ENCODE data around the gene FLNB. TPM values are rescaled to one million over a fixed set of nuclear protein-coding genes. Genes with fewer than 3 reads are reported as not detected.

The FLNB gene
- total and polyA plus RNA-seq, 2 of the 4 experiments (the other 2 are of a cell fraction): 78.0 to 136 TPM

DNA sequence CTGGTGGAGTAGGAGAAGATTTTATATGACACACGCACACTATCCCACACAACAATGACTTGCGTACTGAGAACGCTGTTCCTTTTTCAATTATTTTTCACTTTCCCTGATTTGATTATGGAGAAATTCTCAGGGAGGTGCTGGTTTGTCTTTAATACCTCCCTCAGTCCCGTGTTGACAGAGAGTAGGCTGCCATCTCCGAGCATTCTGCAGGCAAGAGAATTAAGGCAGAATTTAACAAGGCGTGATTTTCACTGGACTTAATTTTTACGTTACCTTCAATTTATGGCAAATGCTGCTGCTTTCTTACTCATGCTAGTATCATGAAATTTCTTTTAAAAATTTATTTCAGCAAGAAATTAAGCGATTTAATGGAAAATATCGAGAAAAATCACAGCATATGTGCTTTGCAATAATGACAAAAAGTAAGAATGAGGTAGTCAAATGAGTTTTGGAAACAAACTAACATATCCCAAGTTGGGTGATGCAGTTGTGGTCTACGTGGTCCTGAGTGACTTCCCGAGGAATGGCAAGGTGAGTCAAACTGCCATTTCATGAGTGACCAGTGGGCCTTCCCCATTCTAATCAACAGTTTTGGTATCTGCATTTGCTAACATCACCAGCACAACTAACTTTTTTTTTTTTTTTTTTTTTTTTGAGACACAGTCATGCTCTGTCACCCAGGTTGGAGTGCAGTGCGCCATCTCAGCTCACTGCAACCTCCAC is 185.6 kb downstream of the FLNB start:
- no peak for ATAC-seq (ENCODE audit: low read depth)
- dilution Hi-C loops (cut with HindIII; ENCODE audit: low sequenced_read_pairs, unreplicated experiment): no loop called here
- Histone ChIP-seq H2AFZ (replicated peaks; ENCODE audit: low read length, poor library complexity) (no peak overlapping the region), H3K9me1 (ENCODE audit: insufficient read depth, low read length) (no peaks in the 10 kb centered on the region), H3K4me2 (ENCODE audit: low read depth, low read length) (no peak overlapping the region), H3K4me3 (ENCODE audit: insufficient read depth, low read depth, low read length) (no peak overlapping the region), H3K23ac (ENCODE audit: low read depth, low read length) (no peak overlapping the region), H4K8ac (ENCODE audit: low read depth in 2 of 2, low read length in 2 of 2) (no peak overlapping the region), H3K9ac (ENCODE audit: low read depth, low read length) (no peak overlapping the region), H3K36me3 (ENCODE audit: control insufficient read depth, insufficient read depth, low read length) (no peaks in the 10 kb centered on the region), H2AK5ac (ENCODE audit: low read depth, low read length) (no peak overlapping the region), H4K5ac (ENCODE audit: low read depth, low read length) (no peak overlapping the region), H3K79me1 (ENCODE audit: low read depth in 1 of 2, low read length in 2 of 2) (no peaks in the 10 kb centered on the region), H3K14ac (replicated peaks; ENCODE audit: low read depth, low read length) (no peak overlapping the region), H3K9me3 (ENCODE audit: control insufficient read depth, insufficient read depth, low read length) (no peaks in the 10 kb centered on the region), H3K27me3 (ENCODE audit: control insufficient read depth, insufficient read depth, low read length) (0 out of 2 replicates have a peak, but pooled peaks cover 2% of the 10 kb centered on the region), H2BK5ac (ENCODE audit: low read depth, low read length, poor library complexity, severe bottlenecking) (no peak overlapping the region), H2BK120ac (ENCODE audit: low read depth, low read length) (no peak overlapping the region), H3K4me1 (ENCODE audit: control insufficient read depth, insufficient read depth, low read length) (no peaks in the 10 kb centered on the region), H4K20me1 (ENCODE audit: insufficient read depth, low read length) (no peaks in the 10 kb centered on the region), H2AK9ac (replicated peaks; ENCODE audit: low read depth, low read length, poor library complexity) (no peak overlapping the region), H4K91ac (ENCODE audit: insufficient read depth, low read depth, low read length) (no peak overlapping the region), H2BK20ac (ENCODE audit: low read depth, low read length) (no peak overlapping the region), H3K18ac (ENCODE audit: low read depth, low read length) (no peak overlapping the region), H3K4ac (ENCODE audit: low read depth, low read length) (no peak overlapping the region), H2BK15ac (ENCODE audit: low read depth, low read length) (no peak overlapping the region), H3K56ac (ENCODE audit: extremely low read depth, insufficient read depth, low read length) (no peak overlapping the region), H3K27ac (ENCODE audit: insufficient read depth, low read length) (no peak overlapping the region)
- CTCF ChIA-PET: no interaction called here
- TF ChIP-seq FOS (IDR thresholded peaks at IDR 0.05; ENCODE audit: low read depth, low read length): no peak
- no peak for TF ChIP-seq SMC3 (IDR thresholded peaks at IDR 0.05; ENCODE audit: low read depth, low read length)
- TF ChIP-seq BHLHE40 (IDR thresholded peaks at IDR 0.05; ENCODE audit: low read depth, low read length): no peak
- TF ChIP-seq MAFK (IDR thresholded peaks at IDR 0.05; ENCODE audit: low read depth, low read length): no peak
- no peak for TF ChIP-seq CEBPB (IDR thresholded peaks at IDR 0.05; ENCODE audit: low read depth, low read length)
- TF ChIP-seq, protein P1, sequence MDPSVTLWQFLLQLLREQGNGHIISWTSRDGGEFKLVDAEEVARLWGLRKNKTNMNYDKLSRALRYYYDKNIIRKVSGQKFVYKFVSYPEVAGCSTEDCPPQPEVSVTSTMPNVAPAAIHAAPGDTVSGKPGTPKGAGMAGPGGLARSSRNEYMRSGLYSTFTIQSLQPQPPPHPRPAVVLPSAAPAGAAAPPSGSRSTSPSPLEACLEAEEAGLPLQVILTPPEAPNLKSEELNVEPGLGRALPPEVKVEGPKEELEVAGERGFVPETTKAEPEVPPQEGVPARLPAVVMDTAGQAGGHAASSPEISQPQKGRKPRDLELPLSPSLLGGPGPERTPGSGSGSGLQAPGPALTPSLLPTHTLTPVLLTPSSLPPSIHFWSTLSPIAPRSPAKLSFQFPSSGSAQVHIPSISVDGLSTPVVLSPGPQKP (IDR thresholded peaks at IDR 0.05; ENCODE audit: borderline replicate concordance, low read depth, low read length): no peak
- no peak for TF ChIP-seq POLR2A (IDR thresholded peaks at IDR 0.05; ENCODE audit: low read depth, low read length)
- no peak for TF ChIP-seq MXI1 (IDR thresholded peaks at IDR 0.05; ENCODE audit: borderline replicate concordance, low read depth, low read length)
- no peak for TF ChIP-seq RCOR1 (IDR thresholded peaks at IDR 0.05; ENCODE audit: insufficient replicate concordance, low read length)
- TF ChIP-seq, protein P2, sequence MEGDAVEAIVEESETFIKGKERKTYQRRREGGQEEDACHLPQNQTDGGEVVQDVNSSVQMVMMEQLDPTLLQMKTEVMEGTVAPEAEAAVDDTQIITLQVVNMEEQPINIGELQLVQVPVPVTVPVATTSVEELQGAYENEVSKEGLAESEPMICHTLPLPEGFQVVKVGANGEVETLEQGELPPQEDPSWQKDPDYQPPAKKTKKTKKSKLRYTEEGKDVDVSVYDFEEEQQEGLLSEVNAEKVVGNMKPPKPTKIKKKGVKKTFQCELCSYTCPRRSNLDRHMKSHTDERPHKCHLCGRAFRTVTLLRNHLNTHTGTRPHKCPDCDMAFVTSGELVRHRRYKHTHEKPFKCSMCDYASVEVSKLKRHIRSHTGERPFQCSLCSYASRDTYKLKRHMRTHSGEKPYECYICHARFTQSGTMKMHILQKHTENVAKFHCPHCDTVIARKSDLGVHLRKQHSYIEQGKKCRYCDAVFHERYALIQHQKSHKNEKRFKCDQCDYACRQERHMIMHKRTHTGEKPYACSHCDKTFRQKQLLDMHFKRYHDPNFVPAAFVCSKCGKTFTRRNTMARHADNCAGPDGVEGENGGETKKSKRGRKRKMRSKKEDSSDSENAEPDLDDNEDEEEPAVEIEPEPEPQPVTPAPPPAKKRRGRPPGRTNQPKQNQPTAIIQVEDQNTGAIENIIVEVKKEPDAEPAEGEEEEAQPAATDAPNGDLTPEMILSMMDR (conservative IDR thresholded peaks at IDR 0.05; ENCODE audit: low read depth, low read length): no peak
- no peak for TF ChIP-seq MAZ (IDR thresholded peaks at IDR 0.05; ENCODE audit: borderline replicate concordance, low read depth, low read length)
- no peak for TF ChIP-seq RAD21 (IDR thresholded peaks at IDR 0.05; ENCODE audit: low read length)
- no peak for TF ChIP-seq RFX5 (IDR thresholded peaks at IDR 0.05; ENCODE audit: low read depth, low read length)
- no peak for TF ChIP-seq CHD1 (IDR thresholded peaks at IDR 0.05; ENCODE audit: low read depth, low read length)
- TF ChIP-seq, protein P3, sequence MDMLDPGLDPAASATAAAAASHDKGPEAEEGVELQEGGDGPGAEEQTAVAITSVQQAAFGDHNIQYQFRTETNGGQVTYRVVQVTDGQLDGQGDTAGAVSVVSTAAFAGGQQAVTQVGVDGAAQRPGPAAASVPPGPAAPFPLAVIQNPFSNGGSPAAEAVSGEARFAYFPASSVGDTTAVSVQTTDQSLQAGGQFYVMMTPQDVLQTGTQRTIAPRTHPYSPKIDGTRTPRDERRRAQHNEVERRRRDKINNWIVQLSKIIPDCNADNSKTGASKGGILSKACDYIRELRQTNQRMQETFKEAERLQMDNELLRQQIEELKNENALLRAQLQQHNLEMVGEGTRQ (IDR thresholded peaks at IDR 0.05; ENCODE audit: low read depth, low read length): no peak
- DNase-seq: no peak
- BruUV-seq (replicated peaks): no TSS peak
- 75% methylated on average over 2 of the region's 12 CpGs; no CpG with 5 or more reads in 1 of the 2 experiments for WGBS, 2 experiments (ENCODE audit: extremely low coverage in 2 of 2, insufficient read length in 1 of 2)
- intact Hi-C loops (cut with micrococcal nuclease): no loop called here
- POLR2A ChIA-PET (ENCODE audit: unreplicated experiment): no interaction called here
- in situ Hi-C loops (cut with MboI; ENCODE audit: low sequenced_read_pairs): loop anchor here (25.0 kb wide), 1 partner anchor 218 kb away; no protein-coding TSS in a partner anchor
